ENCODE results near the gene RBM34. TPM values are rescaled to one million over a fixed set of nuclear protein-coding genes. Genes with fewer than 3 reads are reported as not detected.
"Not testable (repeated sequence)": the region's sequence is repeated elsewhere in the genome, so short reads cannot be mapped to it uniquely, and the experiment has no call there.

Gene RBM34
- total RNA-seq, 1 experiment from 2014 or later, result 106 TPM

DNA sequence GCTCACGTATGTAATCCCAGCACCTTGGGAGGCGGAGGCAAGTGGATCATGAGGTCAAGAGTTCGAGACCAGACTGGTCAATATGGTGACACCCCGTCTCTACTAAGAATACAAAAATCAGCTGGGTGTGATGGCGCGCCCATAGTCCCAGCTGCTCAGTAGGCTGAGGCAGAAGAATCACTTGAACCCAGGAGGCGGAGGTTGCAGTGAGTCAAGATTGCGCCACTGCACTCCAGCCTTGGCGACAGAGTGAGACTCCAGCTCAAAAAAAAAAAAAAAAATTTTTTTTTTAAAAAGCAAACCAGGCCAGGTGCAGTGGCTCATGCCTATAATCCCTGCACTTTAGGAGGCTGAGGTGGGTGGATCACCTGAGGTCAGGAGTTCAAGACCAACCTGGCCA is 1.8 kb downstream of the RBM34 start:
- POLR2A ChIA-PET (ENCODE audit: unreplicated experiment); BruUV-seq (replicated peaks): not testable (repeated sequence)
- CTCF ChIA-PET, result interaction anchor here (0.6 to 0.7 kb wide), 2 partner anchors 205 to 265 kb away, joined by 3 read pairs; no protein-coding TSS in a partner anchor

GRCh38 chr1:235158680-235159079 is 2.4 kb downstream of the RBM34 start:
- H4K20me1 ChIP-seq (ENCODE audit: insufficient read depth), result no peaks in the 10 kb centered on the region; the same call in 1 of the 2 replicates
- H3K36me3 ChIP-seq (ENCODE audit: low read depth), result peaks cover 21% of the 10 kb centered on the region
- no peak overlapping the region for H3K27ac ChIP-seq
- no peak overlapping the region for H3K4me3 ChIP-seq
- no peak overlapping the region for H2AFZ ChIP-seq
- no TSS peak for BruUV-seq (replicated peaks)
- H3F3A ChIP-seq (ENCODE audit: insufficient read depth, low read depth), result peaks cover 15% of the 10 kb centered on the region
- CTCF ChIA-PET, result interaction anchor here (0.6 kb wide), 1 partner anchor 266 kb away, joined by 3 read pairs; no protein-coding TSS in a partner anchor
- H3K4me1 ChIP-seq (replicated peaks; ENCODE audit: insufficient read depth), result peaks cover 16% of the 10 kb centered on the region
- H3K79me2 ChIP-seq (ENCODE audit: low read depth), result peaks cover 39% of the 10 kb centered on the region
- intact Hi-C loops (cut with micrococcal nuclease; ENCODE audit: unreplicated experiment), result no loop called here
- no peaks in the 10 kb centered on the region for H3K9me3 ChIP-seq (ENCODE audit: insufficient read depth, low read depth)
- no peak overlapping the region for H3K4me2 ChIP-seq
- no peak for DNase-seq
- TF ChIP-seq, protein P1, sequence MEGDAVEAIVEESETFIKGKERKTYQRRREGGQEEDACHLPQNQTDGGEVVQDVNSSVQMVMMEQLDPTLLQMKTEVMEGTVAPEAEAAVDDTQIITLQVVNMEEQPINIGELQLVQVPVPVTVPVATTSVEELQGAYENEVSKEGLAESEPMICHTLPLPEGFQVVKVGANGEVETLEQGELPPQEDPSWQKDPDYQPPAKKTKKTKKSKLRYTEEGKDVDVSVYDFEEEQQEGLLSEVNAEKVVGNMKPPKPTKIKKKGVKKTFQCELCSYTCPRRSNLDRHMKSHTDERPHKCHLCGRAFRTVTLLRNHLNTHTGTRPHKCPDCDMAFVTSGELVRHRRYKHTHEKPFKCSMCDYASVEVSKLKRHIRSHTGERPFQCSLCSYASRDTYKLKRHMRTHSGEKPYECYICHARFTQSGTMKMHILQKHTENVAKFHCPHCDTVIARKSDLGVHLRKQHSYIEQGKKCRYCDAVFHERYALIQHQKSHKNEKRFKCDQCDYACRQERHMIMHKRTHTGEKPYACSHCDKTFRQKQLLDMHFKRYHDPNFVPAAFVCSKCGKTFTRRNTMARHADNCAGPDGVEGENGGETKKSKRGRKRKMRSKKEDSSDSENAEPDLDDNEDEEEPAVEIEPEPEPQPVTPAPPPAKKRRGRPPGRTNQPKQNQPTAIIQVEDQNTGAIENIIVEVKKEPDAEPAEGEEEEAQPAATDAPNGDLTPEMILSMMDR (conservative IDR thresholded peaks at IDR 0.05), result no peak
- TF ChIP-seq EZH2 (IDR thresholded peaks at IDR 0.05; ENCODE audit: low read depth), result no peak
- H3K9me2 ChIP-seq (ENCODE audit: insufficient read depth), result no peaks in the 10 kb centered on the region
- POLR2A ChIA-PET (ENCODE audit: unreplicated experiment), result no interaction called here
- no peaks in the 10 kb centered on the region for H3K27me3 ChIP-seq (ENCODE audit: insufficient read depth, low read depth)

More for the DNA sequence above, 1.8 kb downstream of the RBM34 start:
- H3K4me3 ChIP-seq; intact Hi-C loops (cut with micrococcal nuclease; ENCODE audit: unreplicated experiment); H3K9me2 ChIP-seq (ENCODE audit: insufficient read depth); DNase-seq; H3K27ac ChIP-seq; H3K9me3 ChIP-seq (ENCODE audit: insufficient read depth, low read depth); H2AFZ ChIP-seq; H3K27me3 ChIP-seq (ENCODE audit: insufficient read depth, low read depth); H4K20me1 ChIP-seq (ENCODE audit: insufficient read depth): not testable (repeated sequence)
- Histone ChIP-seq H3K79me2 (ENCODE audit: low read depth) (peaks cover 39% of the 10 kb centered on the region), H3K4me1 (replicated peaks; ENCODE audit: insufficient read depth) (peaks cover 16% of the 10 kb centered on the region), H3F3A (ENCODE audit: insufficient read depth, low read depth) (peaks cover 15% of the 10 kb centered on the region), H3K4me2 (peak overlapping the region; percentile 82; the same call in 1 of the 2 replicates), H3K36me3 (ENCODE audit: low read depth) (peaks cover 18% of the 10 kb centered on the region)

- Histone ChIP-seq H3K27me3 (ENCODE audit: insufficient read depth, low read depth) (no peaks in the 10 kb centered on the region), H3K9me3 (ENCODE audit: insufficient read depth, low read depth) (no peaks in the 10 kb centered on the region), H3K4me3 (no peak overlapping the region), H3K4me1 (replicated peaks; ENCODE audit: insufficient read depth) (peaks cover 12% of the 10 kb centered on the region), H3K4me2 (no peak overlapping the region), H3K79me2 (ENCODE audit: low read depth) (peaks cover 38% of the 10 kb centered on the region), H3K9me2 (ENCODE audit: insufficient read depth) (no peaks in the 10 kb centered on the region), H2AFZ (no peak overlapping the region), H3K36me3 (ENCODE audit: low read depth) (peaks cover 30% of the 10 kb centered on the region), H3K27ac (no peak overlapping the region), H4K20me1 (ENCODE audit: insufficient read depth) (no peaks in the 10 kb centered on the region; the same call in 1 of the 2 replicates), H3F3A (ENCODE audit: insufficient read depth, low read depth) (peaks cover 21% of the 10 kb centered on the region)
- no TSS peak for BruUV-seq (replicated peaks)
- ChIA-PET CTCF (no interaction called here), POLR2A (ENCODE audit: unreplicated experiment) (no interaction called here)
- TF ChIP-seq, protein P1 (conservative IDR thresholded peaks at IDR 0.05), result no peak
- TF ChIP-seq EZH2 (IDR thresholded peaks at IDR 0.05; ENCODE audit: low read depth), result no peak
- intact Hi-C loops (cut with micrococcal nuclease; ENCODE audit: unreplicated experiment), result no loop called here
- DNase-seq, result no peak
Measured at GRCh38 chr1:235157150-235157549, 3.9 kb downstream of the RBM34 start.

DNA sequence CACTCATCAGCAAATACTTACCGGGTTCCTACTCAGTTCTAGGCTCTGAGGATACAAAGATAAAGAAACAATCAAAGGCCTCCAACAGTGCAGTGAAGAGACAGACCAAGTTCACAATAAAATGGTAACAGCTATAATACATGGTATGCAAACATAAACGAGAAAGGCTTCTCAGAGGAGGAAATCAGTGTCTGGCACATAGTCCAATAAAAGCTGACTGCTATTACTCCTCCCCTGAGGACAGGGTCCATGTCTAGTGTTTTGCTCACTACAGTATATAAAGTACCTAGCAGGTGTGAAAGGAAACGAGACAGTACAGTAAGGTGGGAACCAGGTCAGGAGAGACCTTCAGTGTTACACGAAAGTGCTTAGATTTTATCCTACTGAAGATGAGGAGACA is 4.3 kb downstream of the RBM34 start:
- peaks cover 34% of the 10 kb centered on the region for H3K79me2 ChIP-seq (ENCODE audit: low read depth)
- no peak for TF ChIP-seq EZH2 (IDR thresholded peaks at IDR 0.05; ENCODE audit: low read depth)
- TF ChIP-seq, protein P1 (conservative IDR thresholded peaks at IDR 0.05), result no peak
- CTCF ChIA-PET, result no interaction called here
- no peak overlapping the region for H3K27ac ChIP-seq
- H3K4me1 ChIP-seq (replicated peaks; ENCODE audit: insufficient read depth), result peaks cover 8% of the 10 kb centered on the region
- H3K9me2 ChIP-seq (ENCODE audit: insufficient read depth), result no peaks in the 10 kb centered on the region
- H2AFZ ChIP-seq, result no peak overlapping the region
- POLR2A ChIA-PET (ENCODE audit: unreplicated experiment), result no interaction called here
- no peaks in the 10 kb centered on the region for H3K27me3 ChIP-seq (ENCODE audit: insufficient read depth, low read depth)
- no peak overlapping the region for H3K4me3 ChIP-seq
- no peak overlapping the region for H3K4me2 ChIP-seq
- no peak for DNase-seq
- no peaks in the 10 kb centered on the region for H3K9me3 ChIP-seq (ENCODE audit: insufficient read depth, low read depth)
- BruUV-seq (replicated peaks), result no TSS peak
- peaks cover 17% of the 10 kb centered on the region for H3F3A ChIP-seq (ENCODE audit: insufficient read depth, low read depth)
- no peaks in the 10 kb centered on the region; the same call in 1 of the 2 replicates for H4K20me1 ChIP-seq (ENCODE audit: insufficient read depth)
- intact Hi-C loops (cut with micrococcal nuclease; ENCODE audit: unreplicated experiment), result no loop called here
- peaks cover 30% of the 10 kb centered on the region for H3K36me3 ChIP-seq (ENCODE audit: low read depth)

Measured in PC-9 (cell line).